HCT116 (cell line): ENCODE results near the gene MAPK1. TPM values are rescaled to one million over a fixed set of nuclear protein-coding genes. Genes with fewer than 3 reads are reported as not detected.

ENCODE experiments used
- ATAC-seq: fragments of 200-7000 bp; cut with Tn5 transposase; 2 replicates; pipeline ENCODE4 v1.9.1; 2020; ENCODE audit warnings: mild to moderate bottlenecking, moderate library complexity
- BruUV-seq: library from RNA; stranded (reverse); fragments of 400-500 nt; replicated peaks from 2 replicates; lab custom pipeline; 2021; lab: Mats Ljungman, UMichigan
- CTCF ChIA-PET: fragments of 300-600 bp; sonication (Branson Sonifier 250); formaldehyde crosslinking; loops from one replicate; lab custom pipeline; 2021; ENCODE audit warnings: antibody characterized with exemption; lab: Charles Lee
- POLR2A ChIA-PET: fragments of 300-600, 350-600 bp; sonication (Branson Sonifier 250); formaldehyde crosslinking; loops from one replicate; lab custom pipeline; 2021; ENCODE audit warnings: antibody characterized with exemption; lab: Charles Lee
- RAD21 ChIA-PET, 2 experiments: fragments of 300-600 bp; sonication (Branson Sonifier 250); formaldehyde crosslinking; loops; one replicate each; lab custom pipeline; 2023; ENCODE audit warnings: low total read pairs in 2 of 2; ENCODE audit not compliant: uncharacterized antibody in 2 of 2, unreplicated experiment in 2 of 2, low non-redundant PET in 1 of 2; lab: Charles Lee
- DNase-seq: peaks from one replicate; pipeline ENCODE4 v3.0.0-alpha.2; 2010; ENCODE audit warnings: low read depth, low spot score
- H2AFZ ChIP-seq: fragments of 200-600 bp; shearing (Covaris generic), sonication (generic); 2 replicates; pipeline ENCODE4 v1.6.1; 2017; ENCODE audit warnings: low read depth, mixed run types, mixed read lengths, antibody characterized with exemption, low read length; ENCODE audit not compliant: poor library complexity, severe bottlenecking
- H3K27ac ChIP-seq: 2 replicates; pipeline ENCODE4 v1.5.1; 2012; ENCODE audit warnings: low read depth, low read length
- H3K27me3 ChIP-seq: fragments of 200-600 bp; sonication (generic); 2 replicates; pipeline ENCODE4 v1.6.1; 2016; ENCODE audit warnings: mixed run types, low read length, mixed read lengths; ENCODE audit not compliant: insufficient read depth
- H3K36me3 ChIP-seq, 2 experiments: fragments of 200-500 bp in 1 of 2; fragments of 200-600 bp in 1 of 2; sonication (Bioruptor generic) in 1 of 2; sonication (generic) in 1 of 2; 2 replicates each; pipeline versions ENCODE4 v1.5.1 to v1.6.1; 2014 to 2016; ENCODE audit warnings: low read length in 2 of 2, inconsistent platforms in 1 of 2, mixed read lengths in 1 of 2, mixed run types in 1 of 2; ENCODE audit not compliant: insufficient read depth in 2 of 2, control insufficient read depth in 1 of 2
- H3K4me1 ChIP-seq, 2 experiments: fragments of 200-600 bp in 1 of 2; sonication (generic) in 1 of 2; 2 replicates each; pipeline versions ENCODE4 v1.5.1 to v1.6.1; 2012 to 2017; ENCODE audit warnings: low read length in 2 of 2, inconsistent platforms in 1 of 2, mild to moderate bottlenecking in 1 of 2, mixed read lengths in 1 of 2, mixed run types in 1 of 2, moderate library complexity in 1 of 2; ENCODE audit not compliant: insufficient read depth in 2 of 2, control insufficient read depth in 1 of 2
- H3K4me2 ChIP-seq: fragments of 200-600 bp; sonication (generic); 2 replicates; pipeline ENCODE4 v1.6.1; 2017; ENCODE audit warnings: mixed run types, low read length, mixed read lengths
- H3K4me3 ChIP-seq, 2 experiments: fragments of 200-600 bp in 1 of 2; sonication (generic) in 1 of 2; replicated peaks in 1 of 2; 2 replicates each; pipeline ENCODE4 v1.5.1; 2011 to 2016; ENCODE audit warnings: low read length in 2 of 2, control low read depth in 1 of 2, low read depth in 1 of 2, mild to moderate bottlenecking in 1 of 2, mixed read lengths in 1 of 2, mixed run types in 1 of 2
- H3K79me2 ChIP-seq: fragments of 200-600 bp; sonication (generic); 2 replicates; pipeline ENCODE4 v1.6.1; 2017; ENCODE audit warnings: mild to moderate bottlenecking, mixed run types, low read length, moderate library complexity, mixed read lengths; ENCODE audit not compliant: insufficient read depth
- H3K9ac ChIP-seq: fragments of 200-600 bp; sonication (generic); 2 replicates; pipeline ENCODE4 v1.6.1; 2016; ENCODE audit warnings: low read length, mixed read lengths
- H3K9me2 ChIP-seq: fragments of 200-600 bp; sonication (generic), shearing (Covaris generic); 2 replicates; pipeline ENCODE4 v1.6.1; 2017; ENCODE audit warnings: mixed run types, mild to moderate bottlenecking, moderate library complexity; ENCODE audit not compliant: insufficient read depth
- H3K9me3 ChIP-seq, 2 experiments: fragments of 200-500 bp in 1 of 2; fragments of 200-600 bp in 1 of 2; sonication (Bioruptor generic) in 1 of 2; sonication (generic) in 1 of 2; 2 replicates each; pipeline ENCODE4 v1.6.1; 2014 to 2017; ENCODE audit warnings: low read length in 2 of 2, mixed read lengths in 2 of 2, inconsistent platforms in 1 of 2, low read depth in 1 of 2, mild to moderate bottlenecking in 1 of 2, mixed run types in 1 of 2, moderate library complexity in 1 of 2; ENCODE audit not compliant: control insufficient read depth in 1 of 2, insufficient read depth in 1 of 2
- H4K20me1 ChIP-seq: fragments of 200-600 bp; sonication (generic), shearing (Covaris generic); 2 replicates; pipeline ENCODE4 v1.6.1; 2017; ENCODE audit warnings: mixed run types, mild to moderate bottlenecking, moderate library complexity; ENCODE audit not compliant: insufficient read depth
- ATF3 ChIP-seq: IDR thresholded peaks from 2 replicates; pipeline ENCODE4 v1.6.1; 2012
- CBX3 ChIP-seq: IDR thresholded peaks from 2 replicates; pipeline ENCODE4 v1.6.1; 2012; ENCODE audit warnings: low read depth
- JUND ChIP-seq: IDR thresholded peaks from 2 replicates; pipeline ENCODE4 v1.6.1; 2012
- REST ChIP-seq: IDR thresholded peaks from 2 replicates; pipeline ENCODE4 v1.6.1; 2012; ENCODE audit warnings: low read depth
- TCF7L2 ChIP-seq: IDR thresholded peaks from 2 replicates; pipeline ENCODE4 v1.7.0; 2011; ENCODE audit warnings: borderline replicate concordance, inconsistent platforms; ENCODE audit not compliant: insufficient read depth, insufficient read length; ENCODE audit errors: extremely low read depth
- intact Hi-C: fragments of 100-400 bp; cut with micrococcal nuclease; formaldehyde crosslinking; loops from 2 replicates; pipeline ENCODE4 v1.10.0; 2022
- total RNA-seq: library from RNA; stranded (reverse); gene quantifications from one replicate; pipeline ENCODE4 v1.2.1, GENCODE V29; 2021; ENCODE audit not compliant: unreplicated experiment

MAPK1 gene
- total RNA-seq, 1 experiment from 2014 or later: 137 TPM

GRCh38 chr22:21759646-21760376 lies 107.6 kb downstream of the MAPK1 start:
- Histone ChIP-seq H3K9me2 (no peaks in the 10 kb centered on the region), H4K20me1 (no peaks in the 10 kb centered on the region), H3K27ac (no peak overlapping the region), H3K9me3 (no peaks in the 10 kb centered on the region), H2AFZ (no peak overlapping the region), H3K4me1 (no peaks in the 10 kb centered on the region), H3K27me3 (no peaks in the 10 kb centered on the region), H3K9ac (no peak overlapping the region), H3K79me2 (no peaks in the 10 kb centered on the region), H3K36me3 (peaks cover 23 to 27% of the 10 kb centered on the region in 2 experiments; a peak in 3 of 4 replicates), H3K4me2 (no peak overlapping the region), H3K4me3 (no peak overlapping the region)
- CTCF ChIA-PET: no interaction called here
- BruUV-seq: no TSS peak
- no peak for ATAC-seq
- POLR2A ChIA-PET: no interaction called here
- intact Hi-C loops: no loop called here
- RAD21 ChIA-PET: no interaction called here
- no peak for DNase-seq
- no peak for TF ChIP-seq REST
- TF ChIP-seq CBX3: no peak
- no peak for TF ChIP-seq ATF3
- no peak for TF ChIP-seq TCF7L2
- TF ChIP-seq JUND: no peak
